NCI-H146 treated with DMSO at 0.1 percent for 48 hours (cell line): ENCODE measurements around the gene CDC42BPB.

Experiments used
- DNase-seq: peaks from one replicate; lab custom pipeline; 2025; ENCODE audit not compliant: unreplicated experiment; lab: John Stamatoyannopoulos, UW

CDC42BPB gene

GRCh38 chr14:103094406-103095209 is 37.3 kb upstream of the CDC42BPB start, which contains the start of gene EXOC3L4:
EXOC3L4 (plus strand) TSS chr14:103094725; CDS start chr14:103100220, 5,495 bp downstream.
- no peak for DNase-seq

GRCh38 chr14:103093856-103094405 is 36.6 kb upstream of the CDC42BPB start:
- no peak for DNase-seq

DNA sequence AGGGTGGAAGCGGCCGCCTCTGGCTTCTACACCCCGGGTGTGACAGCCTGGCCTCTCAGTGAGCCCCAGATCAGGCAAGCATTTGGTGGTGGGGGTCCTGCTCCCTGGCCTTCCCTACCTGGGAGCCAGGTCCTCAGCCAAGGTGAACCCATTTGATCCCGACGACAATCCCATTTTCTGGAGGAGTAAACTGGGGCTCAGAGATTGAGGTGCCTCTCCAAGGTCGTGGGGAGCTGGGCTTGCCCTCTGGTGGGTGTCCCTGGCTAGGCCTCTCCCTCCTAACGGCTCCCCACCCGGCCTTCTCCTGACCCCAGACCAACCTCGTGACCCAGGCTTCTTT is 34.5 kb upstream of the CDC42BPB start:
- no peak for DNase-seq

DNA sequence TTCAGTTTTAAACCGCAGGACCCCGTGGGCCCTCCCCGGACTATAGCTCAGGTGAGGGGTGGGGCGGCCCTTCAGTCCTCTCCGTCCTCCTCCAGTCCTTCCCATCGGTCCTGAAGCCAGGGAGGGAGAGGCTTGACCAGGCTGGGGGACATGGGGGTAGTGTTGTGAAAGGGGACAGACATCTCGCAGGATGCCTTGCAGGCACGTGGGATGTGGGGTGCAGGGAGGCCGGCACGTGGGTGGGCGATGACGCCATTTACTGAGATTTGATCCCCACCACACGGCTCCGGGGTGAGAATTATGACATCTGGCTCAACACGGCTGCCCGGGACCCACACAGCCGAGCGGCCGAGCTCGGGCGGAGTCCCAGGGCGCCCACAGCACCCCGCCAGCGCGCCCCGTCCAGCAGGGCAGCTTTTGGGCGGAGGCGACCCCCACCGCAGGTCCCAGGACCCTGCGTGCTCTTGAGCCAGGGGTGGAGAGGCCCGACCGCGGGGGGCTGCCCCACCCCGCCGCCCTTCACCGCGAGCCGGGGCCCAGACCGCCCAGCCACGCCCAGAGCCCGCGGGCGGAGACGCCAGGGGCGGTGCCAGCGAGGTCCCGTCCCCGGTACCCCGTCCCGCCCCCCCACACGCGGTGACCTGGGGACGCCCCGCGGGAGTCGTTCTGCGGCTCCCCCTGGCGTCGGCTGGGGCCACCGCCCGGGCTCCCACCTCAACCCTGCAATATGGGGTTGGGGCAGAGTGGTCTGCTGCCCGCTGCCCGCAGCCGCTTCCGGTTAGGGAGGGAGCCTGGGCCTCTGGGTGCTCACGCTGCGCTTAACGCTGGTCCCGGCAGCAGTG is 33.9 kb upstream of the CDC42BPB start:
- DNase-seq, result peak; percentile 16

GRCh38 chr14:103090481-103091020 is 33.2 kb upstream of the CDC42BPB start:
- DNase-seq, result no peak

GRCh38 chr14:103089386-103090335 is 32.3 kb upstream of the CDC42BPB start:
- no peak for DNase-seq

GRCh38 chr14:103088921-103089320 is 31.6 kb upstream of the CDC42BPB start:
- no peak for DNase-seq

- DNase-seq, result no peak
Observed at GRCh38 chr14:103087343-103087835, 30.0 kb upstream of the CDC42BPB start.

DNA sequence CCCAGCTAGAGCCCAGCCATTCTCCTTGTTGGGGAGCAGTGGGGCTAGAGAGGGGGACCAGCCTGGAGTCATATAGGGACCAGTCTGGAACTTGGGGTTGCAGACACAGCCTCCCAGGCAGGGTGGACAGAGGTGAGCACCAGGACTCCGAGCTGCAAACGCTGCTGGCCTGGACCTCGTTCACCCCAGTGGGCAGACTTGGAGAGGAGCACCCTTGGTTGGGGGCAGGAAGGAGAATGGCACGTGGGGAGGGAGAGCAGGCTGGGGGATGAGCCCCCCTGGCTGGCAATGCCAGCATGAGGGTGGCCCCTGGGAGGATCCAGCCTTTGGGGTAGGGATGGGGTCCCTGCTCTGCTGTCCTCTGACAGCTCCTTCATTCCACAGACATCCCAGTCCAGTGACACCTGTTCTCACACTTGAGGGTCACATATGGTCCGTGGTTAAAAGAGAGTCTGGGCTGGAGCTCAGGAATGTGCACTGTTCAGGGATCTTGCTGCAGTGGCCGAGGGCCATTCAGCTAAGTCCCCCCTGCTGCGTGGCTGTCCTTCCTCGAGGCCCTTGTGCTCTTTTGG is 29.5 kb upstream of the CDC42BPB start:
- no peak for DNase-seq

DNA sequence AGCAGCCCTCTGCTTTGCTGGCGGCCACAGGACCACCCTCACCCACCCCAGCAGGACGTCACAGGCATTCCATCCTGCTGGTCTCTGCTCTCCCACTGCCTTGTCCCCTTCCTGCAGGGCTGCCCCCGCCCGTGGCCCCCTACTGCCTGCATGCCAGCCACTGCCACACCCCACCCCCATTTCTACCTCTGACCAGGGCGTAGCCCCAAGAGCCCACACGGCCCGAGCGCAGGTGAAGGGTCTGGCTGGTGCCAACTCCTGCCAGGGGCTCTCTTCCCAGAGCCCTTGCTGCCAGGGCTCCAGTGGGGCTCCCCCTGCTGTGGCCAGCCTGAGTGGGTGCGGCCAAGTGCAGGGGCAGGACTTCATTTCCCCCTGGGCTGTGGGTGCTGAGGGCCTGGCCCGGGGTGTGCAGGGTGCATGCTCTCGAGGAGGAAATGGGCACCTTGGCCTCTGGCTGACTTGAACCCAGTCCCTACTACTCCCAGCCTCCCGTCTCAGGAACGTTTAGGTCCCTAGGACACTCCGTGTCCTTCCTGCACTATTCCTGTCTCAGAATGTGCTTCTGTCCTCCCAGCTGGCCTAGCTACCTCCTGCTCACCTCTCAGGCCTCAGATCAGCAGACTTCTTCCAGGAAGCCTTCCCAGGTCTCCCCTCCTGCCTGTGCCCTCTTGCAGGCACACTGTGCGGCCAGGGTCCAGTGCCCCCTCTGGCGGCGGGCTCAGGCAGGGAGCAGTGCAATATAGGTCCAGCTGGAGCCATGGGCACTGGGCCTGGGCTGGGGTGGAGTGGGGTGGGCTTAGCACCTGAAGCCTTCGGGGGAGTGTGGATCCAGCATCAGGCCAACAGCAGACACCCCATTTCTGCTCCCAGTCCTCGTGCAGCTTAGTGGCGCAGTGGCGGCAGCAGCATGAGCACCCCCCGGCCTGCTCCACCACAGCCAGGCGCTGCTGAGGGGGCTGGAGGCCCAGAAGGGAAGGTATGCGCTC is 28.1 kb upstream of the CDC42BPB start:
- no peak for DNase-seq

DNA sequence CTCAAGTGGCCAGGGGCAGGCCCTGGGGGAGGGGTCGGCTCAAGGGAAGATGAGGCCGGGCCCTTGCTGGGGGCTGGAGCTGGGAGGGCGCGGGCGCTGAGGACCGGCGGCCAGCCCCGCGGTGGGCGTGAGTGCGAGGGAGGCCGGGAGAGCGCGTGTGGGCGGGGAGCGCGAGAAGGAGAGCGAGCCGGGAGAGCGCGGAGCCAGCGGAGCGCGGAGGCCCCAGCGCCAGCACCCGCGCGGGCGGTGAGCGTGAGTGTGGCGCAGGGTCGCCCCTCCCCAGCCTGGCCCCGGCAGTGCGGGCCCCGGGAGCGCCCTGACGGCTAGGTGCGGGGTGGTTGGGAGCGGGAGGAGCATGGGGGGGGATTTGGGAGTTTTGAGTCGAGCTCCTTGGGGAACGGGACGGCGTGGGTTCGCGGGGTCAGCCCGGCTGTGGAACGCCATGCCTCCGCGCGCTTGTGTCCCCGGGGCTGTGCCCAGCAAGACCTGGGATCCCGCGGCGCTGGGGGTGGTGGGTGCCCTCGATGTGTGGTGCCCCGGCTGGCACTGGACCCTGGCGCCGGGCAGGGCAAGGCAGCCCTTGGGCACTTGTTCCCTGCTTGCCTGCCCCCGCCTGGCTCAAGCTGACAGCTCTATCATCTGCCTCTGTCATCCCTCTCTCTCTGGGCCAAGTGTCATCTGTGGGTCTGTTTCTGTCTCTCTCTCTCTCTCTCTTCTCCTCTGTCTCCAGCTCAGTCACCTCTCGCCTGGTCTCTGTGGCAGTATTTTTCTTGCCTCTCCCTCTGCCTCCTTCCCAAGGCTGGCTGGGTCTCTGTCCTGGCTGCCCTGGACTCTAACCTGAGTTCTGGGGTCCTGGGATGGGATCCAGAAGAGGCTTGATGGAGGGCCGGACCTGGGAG is 26.9 kb upstream of the CDC42BPB start, which contains the start of gene LBHD2:
LBHD2 (plus strand) TSS at position 190 of the 899 bp plus-strand sequence. CDS start 1,803 bp downstream, outside the sequence.
- no peak for DNase-seq

DNA sequence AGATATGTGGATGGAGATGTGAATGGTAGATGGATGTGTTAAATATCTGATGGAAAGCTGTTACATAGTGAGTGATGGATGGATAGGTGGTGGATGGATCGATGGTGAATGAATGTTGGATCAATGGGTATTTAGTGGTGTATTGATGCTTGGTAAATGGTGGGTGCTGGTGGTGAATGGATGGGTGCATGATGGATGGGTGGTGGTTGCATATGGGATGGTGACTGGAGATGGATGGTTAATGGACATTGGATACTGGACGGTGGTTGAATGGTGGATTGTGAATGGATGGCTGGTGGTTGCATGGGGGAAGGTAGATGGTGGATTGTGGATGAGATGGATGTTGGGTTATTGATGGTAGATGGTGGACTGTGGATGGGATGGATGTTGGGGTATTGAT is 24.6 kb upstream of the CDC42BPB start:
- DNase-seq, result no peak

DNA sequence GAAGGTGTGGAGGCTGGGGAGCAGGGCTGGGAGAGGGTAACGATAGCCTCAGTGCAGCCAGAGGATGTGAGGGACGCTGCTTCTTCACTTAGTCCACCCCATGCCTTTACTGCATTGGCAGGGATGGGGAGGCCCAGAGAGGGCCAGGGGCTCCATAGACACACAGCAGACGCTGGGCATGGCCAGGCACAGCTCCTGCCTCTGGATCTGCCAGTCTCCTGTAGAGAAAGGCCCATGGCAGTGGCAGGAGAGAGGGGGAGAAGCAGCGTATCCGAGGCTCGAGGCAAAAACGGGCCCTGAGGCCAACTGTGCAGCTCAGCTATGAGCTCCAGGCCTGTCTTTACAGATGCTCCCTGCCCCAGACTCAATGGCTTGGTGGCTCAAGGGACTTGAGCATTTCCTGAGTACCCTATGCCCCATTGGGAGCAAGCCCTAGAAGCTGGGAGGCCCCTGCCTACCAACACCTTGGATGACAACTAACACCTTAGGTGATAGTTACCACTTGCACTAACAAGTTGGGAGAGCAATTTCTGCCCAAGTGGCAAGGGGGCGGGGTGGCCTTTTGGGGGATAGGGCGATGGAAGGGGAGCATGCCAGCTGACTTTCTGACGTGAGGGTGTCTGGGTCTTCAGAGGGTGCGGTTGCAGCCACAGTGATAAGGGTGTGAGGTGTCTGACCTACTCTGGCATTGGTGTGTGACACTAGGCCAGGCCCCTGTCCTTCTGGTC is 21.7 kb upstream of the CDC42BPB start:
- no peak for DNase-seq

DNA sequence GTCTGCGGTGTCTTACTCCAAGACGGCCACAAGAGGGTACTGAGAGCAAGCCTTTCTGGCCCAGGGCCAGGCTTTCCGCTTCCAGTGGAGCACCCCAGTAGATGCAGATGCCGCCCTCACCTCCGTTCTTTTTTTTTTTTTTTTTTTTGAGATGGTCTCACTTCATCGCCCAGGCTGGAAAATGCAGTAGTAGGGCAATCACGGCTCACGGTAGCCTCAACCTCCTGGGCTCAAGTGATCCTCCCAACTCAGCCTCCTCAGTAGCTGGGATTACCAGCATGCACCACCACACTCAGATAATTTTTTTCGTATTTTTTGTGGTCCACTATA is 21.0 kb upstream of the CDC42BPB start:
- peak; percentile 70 for DNase-seq

- no peak for DNase-seq
Observed at GRCh38 chr14:103074729-103075367, 17.5 kb upstream of the CDC42BPB start.

DNA sequence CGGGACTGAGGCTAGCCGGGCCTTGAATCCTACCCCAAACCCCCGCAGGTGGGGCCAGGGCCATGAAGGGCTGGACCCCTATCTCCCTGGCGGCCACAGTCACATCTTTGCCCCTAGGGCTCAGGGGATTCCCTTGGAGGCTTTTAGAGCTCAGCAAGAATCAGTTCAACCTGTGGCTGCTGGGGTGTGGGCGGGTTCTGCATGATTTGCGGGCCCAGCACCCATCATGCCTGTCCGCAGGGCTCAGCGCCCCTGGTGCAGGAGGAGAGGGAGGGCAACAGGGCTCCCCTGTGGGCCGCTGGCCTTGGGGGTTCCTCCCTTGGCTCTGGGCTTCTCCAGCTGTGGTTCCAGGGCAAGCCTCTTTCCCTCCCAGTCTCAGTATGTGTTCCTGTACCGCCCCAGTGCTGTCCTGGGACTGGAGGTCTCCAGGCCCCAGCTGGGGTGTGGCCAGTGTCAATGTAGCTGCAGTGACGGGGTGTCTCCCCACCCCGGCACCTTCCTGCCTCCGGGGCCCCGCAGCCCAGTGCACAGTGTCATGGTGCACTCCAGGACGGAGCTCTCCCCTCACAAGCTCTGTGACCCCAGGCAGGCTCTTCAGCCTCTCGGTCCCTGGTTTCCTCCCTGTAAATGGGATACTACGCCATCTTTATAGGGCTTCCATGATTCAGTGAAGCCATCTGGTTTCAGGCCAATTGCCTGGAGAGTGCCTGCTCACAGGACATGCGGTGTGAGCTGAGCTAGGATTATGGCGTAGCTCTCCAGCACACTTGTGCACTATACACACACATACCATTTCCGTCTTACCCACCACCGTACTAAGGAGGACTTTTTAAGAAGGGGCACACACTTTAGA is 16.8 kb upstream of the CDC42BPB start:
- DNase-seq, result no peak
